Mesendoderm (in vitro differentiated cells): ENCODE measurements around the gene ARID4A.
"Not testable (repeated sequence)": the region's sequence is repeated elsewhere in the genome, so short reads cannot be mapped to it uniquely, and the experiment has no call there.

Experiments used
- DNase-seq: peaks from one replicate; pipeline ENCODE4 v3.0.0; 2013
- H2AK5ac ChIP-seq: 2 replicates; pipeline ENCODE4 v1.6.1; 2013; ENCODE audit warnings: low read length, inconsistent platforms
- H2BK120ac ChIP-seq: 2 replicates; pipeline ENCODE4 v1.6.1; 2013; ENCODE audit warnings: low read depth, mild to moderate bottlenecking, low read length, moderate library complexity, mixed read lengths
- H2BK15ac ChIP-seq: replicated peaks from 2 replicates; pipeline ENCODE4 v1.6.1; 2013; ENCODE audit warnings: low read depth, mild to moderate bottlenecking, moderate library complexity
- H2BK5ac ChIP-seq: 2 replicates; pipeline ENCODE4 v1.6.1; 2013; ENCODE audit warnings: low read length, inconsistent platforms
- H3K18ac ChIP-seq: 2 replicates; pipeline ENCODE4 v1.6.1; 2013; ENCODE audit warnings: mild to moderate bottlenecking, low read length, mixed read lengths
- H3K23ac ChIP-seq: one replicate; pipeline ENCODE4 v1.6.1; 2013; ENCODE audit warnings: low read length
- H3K27ac ChIP-seq: 2 replicates; pipeline ENCODE4 v1.5.1; 2013; ENCODE audit warnings: low read depth, mild to moderate bottlenecking, inconsistent platforms, low read length, moderate library complexity
- H3K27me3 ChIP-seq: 2 replicates; pipeline ENCODE4 v1.6.1; 2013; ENCODE audit warnings: low read length, control low read depth, mild to moderate bottlenecking, inconsistent platforms; ENCODE audit not compliant: insufficient read depth, poor library complexity
- H3K36me3 ChIP-seq: 2 replicates; pipeline ENCODE4 v1.6.1; 2013; ENCODE audit warnings: low read length, inconsistent platforms; ENCODE audit not compliant: control insufficient read depth, insufficient read depth
- H3K4ac ChIP-seq: one replicate; pipeline ENCODE4 v1.6.1; 2013; ENCODE audit warnings: low read depth, mild to moderate bottlenecking, low read length, moderate library complexity
- H3K4me1 ChIP-seq: 2 replicates; pipeline ENCODE4 v1.6.1; 2013; ENCODE audit warnings: low read depth, low read length, inconsistent platforms; ENCODE audit not compliant: control insufficient read depth
- H3K4me2 ChIP-seq: 2 replicates; pipeline ENCODE4 v1.6.1; 2013; ENCODE audit warnings: low read length
- H3K4me3 ChIP-seq: 2 replicates; pipeline ENCODE4 v1.5.1; 2013; ENCODE audit warnings: mild to moderate bottlenecking, low read length
- H3K56ac ChIP-seq: one replicate; pipeline ENCODE4 v1.6.1; 2013; ENCODE audit warnings: low read length
- H3K79me1 ChIP-seq: 2 replicates; pipeline ENCODE4 v1.6.1; 2013; ENCODE audit warnings: low read length, inconsistent platforms
- H3K79me2 ChIP-seq: 2 replicates; pipeline ENCODE4 v1.6.1; 2013; ENCODE audit warnings: mild to moderate bottlenecking, low read length; ENCODE audit not compliant: control insufficient read depth, insufficient read depth
- H3K9ac ChIP-seq: 2 replicates; pipeline ENCODE4 v1.6.1; 2013; ENCODE audit warnings: low read length, inconsistent platforms
- H4K5ac ChIP-seq: one replicate; pipeline ENCODE4 v1.6.1; 2013; ENCODE audit warnings: low read length
- H4K8ac ChIP-seq: one replicate; pipeline ENCODE4 v1.6.1; 2013; ENCODE audit warnings: low read depth, mild to moderate bottlenecking, control low read depth, low read length, moderate library complexity
- WGBS: extraction: QIAGEN DNeasy Blood & Tissue Kit; methylation state at CpG from one replicate; pipeline ENCODE4 v1.1.7; 2013; ENCODE audit warnings: low lambda C conversion rate, missing lambda C conversion rate; ENCODE audit not compliant: insufficient coverage; ENCODE audit errors: extremely low coverage; 5-methylcytosine and 5-hydroxymethylcytosine counted together

Gene ARID4A

GRCh38 chr14:58353516-58354299, 55.4 kb downstream of the ARID4A start:
- Histone ChIP-seq H4K5ac (no peak overlapping the region), H3K36me3 (no peaks in the 10 kb centered on the region), H3K79me2 (no peaks in the 10 kb centered on the region), H3K4me2 (no peak overlapping the region), H2AK5ac (no peak overlapping the region), H3K18ac (no peak overlapping the region), H3K56ac (no peak overlapping the region), H3K27ac (no peak overlapping the region), H3K23ac (no peak overlapping the region), H3K79me1 (no peaks in the 10 kb centered on the region), H2BK120ac (no peak overlapping the region), H3K9ac (no peak overlapping the region), H3K4me3 (no peak overlapping the region), H2BK5ac (no peak overlapping the region), H2BK15ac (no peak overlapping the region), H4K8ac (no peak overlapping the region), H3K4ac (no peak overlapping the region), H3K27me3 (no peaks in the 10 kb centered on the region), H3K4me1 (no peaks in the 10 kb centered on the region)
- 100% methylated on average over 1 of the region's 4 CpGs for WGBS
- no peak for DNase-seq

- no CpG with 5 or more reads among the region's 2 CpGs for WGBS
- Histone ChIP-seq H3K36me3 (no peaks in the 10 kb centered on the region), H3K27ac (no peak overlapping the region)
Observed at GRCh38 chr14:58354808-58355207, 56.5 kb downstream of the ARID4A start.

GRCh38 chr14:58356268-58356667, 57.9 kb downstream of the ARID4A start:
- Histone ChIP-seq H2BK15ac (no peak overlapping the region), H3K9ac (no peak overlapping the region), H3K79me2 (no peaks in the 10 kb centered on the region), H3K18ac (no peak overlapping the region), H4K5ac (no peak overlapping the region), H4K8ac (no peak overlapping the region), H3K4me2 (no peak overlapping the region), H3K27me3 (no peaks in the 10 kb centered on the region), H3K23ac (no peak overlapping the region), H3K4me1 (no peaks in the 10 kb centered on the region), H3K4me3 (no peak overlapping the region), H2BK5ac (no peak overlapping the region), H2BK120ac (no peak overlapping the region), H3K4ac (no peak overlapping the region), H2AK5ac (no peak overlapping the region), H3K27ac (no peak overlapping the region), H3K36me3 (no peaks in the 10 kb centered on the region), H3K56ac (no peak overlapping the region), H3K79me1 (no peaks in the 10 kb centered on the region)
- DNase-seq = no peak
- no CpG with 5 or more reads among the region's 1 CpG for WGBS

More at GRCh38 chr14:58354808-58355207, 56.5 kb downstream of the ARID4A start:
- H3K23ac ChIP-seq = no peak overlapping the region
- no peak overlapping the region for H3K4me2 ChIP-seq
- no peak overlapping the region for H2BK120ac ChIP-seq
- H3K79me2 ChIP-seq = no peaks in the 10 kb centered on the region
- H3K79me1 ChIP-seq = no peaks in the 10 kb centered on the region
- no peak overlapping the region for H2BK15ac ChIP-seq
- H3K4ac ChIP-seq = no peak overlapping the region
- no peak overlapping the region for H3K4me3 ChIP-seq
- H4K5ac ChIP-seq = no peak overlapping the region
- H2AK5ac ChIP-seq = no peak overlapping the region
- H3K56ac ChIP-seq = no peak overlapping the region
- no peak for DNase-seq
- H3K9ac ChIP-seq = no peak overlapping the region
- H3K18ac ChIP-seq = no peak overlapping the region
- H2BK5ac ChIP-seq = no peak overlapping the region
- no peaks in the 10 kb centered on the region for H3K4me1 ChIP-seq
- no peaks in the 10 kb centered on the region for H3K27me3 ChIP-seq
- no peak overlapping the region for H4K8ac ChIP-seq

- H4K5ac ChIP-seq, H3K79me2 ChIP-seq, H3K9ac ChIP-seq, H2BK120ac ChIP-seq, H3K4me3 ChIP-seq, H3K4me1 ChIP-seq, H3K56ac ChIP-seq, H3K4ac ChIP-seq, H2BK5ac ChIP-seq, H2BK15ac ChIP-seq, H3K27ac ChIP-seq, H4K8ac ChIP-seq, DNase-seq, H3K36me3 ChIP-seq, H3K27me3 ChIP-seq, H3K4me2 ChIP-seq, H3K23ac ChIP-seq, H3K79me1 ChIP-seq, H3K18ac ChIP-seq, H2AK5ac ChIP-seq: not testable (repeated sequence)
- WGBS = no CpG with 5 or more reads among the region's 1 CpG
Observed at GRCh38 chr14:58362272-58362671, 63.9 kb downstream of the ARID4A start.

- H2BK5ac ChIP-seq = no peak overlapping the region
- DNase-seq = peak; percentile 22
- H3K4me2 ChIP-seq = no peak overlapping the region
- no peak overlapping the region for H3K18ac ChIP-seq
- H3K56ac ChIP-seq = no peak overlapping the region
- H3K27me3 ChIP-seq = no peaks in the 10 kb centered on the region
- no peaks in the 10 kb centered on the region for H3K36me3 ChIP-seq
- H3K27ac ChIP-seq = no peak overlapping the region
- no peaks in the 10 kb centered on the region for H3K4me1 ChIP-seq
- H3K79me1 ChIP-seq = no peaks in the 10 kb centered on the region
- H3K23ac ChIP-seq = no peak overlapping the region
- H4K5ac ChIP-seq = no peak overlapping the region
- no peak overlapping the region for H3K4ac ChIP-seq
- no peak overlapping the region for H3K4me3 ChIP-seq
- no peak overlapping the region for H4K8ac ChIP-seq
- WGBS = no CpG with 5 or more reads among the region's 3 CpGs
- H2AK5ac ChIP-seq = no peak overlapping the region
- no peak overlapping the region for H2BK15ac ChIP-seq
- H2BK120ac ChIP-seq = no peak overlapping the region
- no peaks in the 10 kb centered on the region for H3K79me2 ChIP-seq
- no peak overlapping the region for H3K9ac ChIP-seq
Observed at GRCh38 chr14:58362798-58363412, 64.5 kb downstream of the ARID4A start.
